Activated CD4-positive, alpha-beta T cell treated with anti-CD3 and anti-CD28 coated beads, Interleukin-2, Interleukin-6, amounts not matched to agents 100 ng/mL and 50 ng/mL, durations not matched to agents 16 hours and 8 hours (primary cell): ENCODE results near the gene PRKCE.
"Not testable (repeated sequence)": the region's sequence is repeated elsewhere in the genome, so short reads cannot be mapped to it uniquely, and the experiment has no call there.

Source experiments
- DNase-seq: peaks from one replicate; pipeline ENCODE4 v3.0.0-alpha.2; 2020

PRKCE gene

DNA sequence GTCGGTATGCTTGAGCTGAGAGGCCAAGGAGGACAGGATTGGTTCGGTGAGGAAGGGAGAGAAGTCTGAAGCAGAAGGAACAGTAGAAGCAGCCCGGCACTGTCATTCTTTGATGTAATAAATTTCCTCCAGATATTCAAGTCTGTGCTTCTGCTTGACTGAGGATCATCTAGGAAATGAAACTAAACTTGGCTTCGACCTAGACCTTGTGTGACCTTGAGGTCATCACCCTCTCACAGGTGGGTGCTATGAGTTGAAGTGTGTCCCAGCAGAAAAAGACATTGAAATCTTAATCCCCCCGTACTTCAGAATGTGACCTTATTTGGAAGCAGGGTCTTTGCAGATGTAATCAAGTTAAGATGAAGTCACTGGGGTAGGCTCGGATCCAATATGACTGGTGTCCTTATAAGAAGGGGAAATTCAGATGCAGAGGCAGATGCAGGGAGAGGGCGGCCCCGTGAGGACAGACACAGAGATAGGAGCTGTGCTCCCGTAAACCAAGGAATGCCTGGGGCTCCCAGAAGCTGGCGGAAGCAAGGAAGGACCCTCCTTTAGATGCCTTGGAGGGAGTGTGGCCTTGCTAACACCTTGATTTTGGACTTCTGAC, 49.0 kb downstream of the PRKCE start:
- no peak for DNase-seq

- no peak for DNase-seq
These were observed 53.8 kb downstream of the PRKCE start for GRCh38 chr2:45705233-45705632.

DNA sequence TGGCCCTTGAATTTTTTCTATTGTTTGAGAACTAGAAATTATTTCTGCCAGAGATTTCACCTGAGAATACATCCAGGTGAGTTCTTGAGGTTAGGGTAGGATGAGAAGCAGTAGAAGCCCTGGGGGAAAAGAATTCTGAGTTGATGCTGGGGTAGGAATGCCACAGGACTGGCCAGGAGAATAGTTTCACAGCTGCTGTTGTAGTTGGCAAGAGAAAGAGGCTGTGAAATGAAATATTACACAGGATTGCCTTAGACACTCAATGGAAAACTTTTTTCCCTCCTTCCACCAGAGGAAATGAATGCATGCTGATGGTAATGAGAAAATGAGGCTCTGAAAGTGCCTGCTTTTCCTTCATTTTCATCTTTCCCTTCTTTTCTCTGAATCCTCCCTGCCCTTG, 54.6 kb downstream of the PRKCE start:
- DNase-seq: no peak

- no peak for DNase-seq
These were observed 55.5 kb downstream of the PRKCE start for GRCh38 chr2:45707006-45707405.

GRCh38 chr2:45707661-45708060, 56.2 kb downstream of the PRKCE start:
- DNase-seq: no peak

DNA sequence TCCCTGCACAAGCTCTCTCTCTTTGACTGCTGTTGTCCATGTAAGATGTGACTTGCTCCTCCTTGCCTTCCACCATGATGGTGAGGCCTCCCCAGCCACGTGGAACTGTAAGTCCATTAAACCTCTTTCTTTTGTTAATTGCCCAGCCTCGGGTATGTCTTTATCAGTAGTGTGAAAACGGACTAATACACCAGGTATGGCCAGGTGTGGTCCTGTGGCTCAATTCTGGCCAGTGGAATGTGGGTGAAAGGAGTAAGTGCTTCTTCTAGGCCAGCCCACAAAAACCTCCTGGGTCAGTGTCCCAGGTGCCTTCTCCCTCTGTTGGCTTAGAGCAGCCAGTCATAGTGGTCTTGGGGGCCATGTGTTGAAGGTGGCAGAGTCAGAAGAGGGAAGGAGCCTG, 57.0 kb downstream of the PRKCE start:
- no peak for DNase-seq

GRCh38 chr2:45709137-45709536, 57.7 kb downstream of the PRKCE start:
- no peak for DNase-seq

DNA sequence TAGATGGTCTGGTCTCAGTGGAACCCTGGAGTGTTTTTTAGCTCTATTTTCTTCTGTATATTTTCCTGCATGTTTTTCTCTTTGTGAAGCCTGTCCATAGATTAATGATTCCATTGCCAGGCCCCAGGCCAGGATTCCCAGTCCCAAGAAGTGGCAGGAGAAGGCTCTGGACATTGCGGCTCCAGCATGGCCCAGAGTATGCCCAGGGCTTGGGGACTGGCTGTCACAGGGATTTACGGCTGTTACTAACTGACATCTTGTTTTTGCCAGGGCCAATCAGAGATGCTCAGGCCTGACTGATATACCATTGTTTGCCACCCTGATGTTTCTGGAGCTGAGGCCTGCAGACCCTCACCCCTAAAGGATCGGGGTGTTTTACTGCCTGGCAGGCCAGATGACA, 59.0 kb downstream of the PRKCE start:
- no peak for DNase-seq

DNA sequence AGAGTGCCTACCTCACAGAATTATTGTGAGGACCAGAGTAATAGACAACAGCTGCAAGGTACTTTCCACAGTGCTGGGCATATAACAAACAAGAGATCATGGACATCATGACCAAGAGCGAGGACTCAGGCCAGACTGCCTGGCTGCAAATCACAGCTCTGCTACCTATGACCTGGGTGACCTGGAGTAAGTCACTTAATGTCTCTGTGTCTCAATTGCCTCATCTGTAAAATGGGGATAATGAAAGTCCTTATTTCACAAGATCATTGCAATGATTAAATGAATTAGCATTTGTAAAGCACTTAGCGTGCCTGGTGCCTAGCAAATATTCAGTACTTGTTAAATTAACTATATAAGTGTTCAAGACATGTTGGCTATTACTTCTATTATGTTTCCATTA, 59.7 kb downstream of the PRKCE start:
- DNase-seq: no peak

DNA sequence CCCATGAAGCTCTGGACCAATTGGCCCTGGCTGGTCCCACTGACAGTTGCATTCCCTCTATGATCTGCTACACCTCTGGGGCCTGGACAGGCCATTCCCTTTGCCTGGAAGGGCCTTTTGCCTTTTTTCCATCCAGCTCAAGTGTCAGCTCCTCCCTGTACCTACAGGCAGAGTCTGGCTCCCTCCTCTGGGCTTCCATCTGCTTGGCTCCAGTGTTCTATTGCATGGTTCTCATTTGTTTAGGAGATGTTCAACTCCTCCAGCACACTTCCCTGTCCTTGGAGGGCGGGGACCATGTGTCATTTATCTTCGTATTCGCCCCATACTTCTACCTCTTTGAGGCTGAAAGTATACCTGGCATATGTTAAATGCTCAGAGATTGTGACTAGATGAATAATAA, 61.1 kb downstream of the PRKCE start:
- DNase-seq: no peak

- DNase-seq: no peak
These were observed 61.7 kb downstream of the PRKCE start for GRCh38 chr2:45713136-45713535.

DNA sequence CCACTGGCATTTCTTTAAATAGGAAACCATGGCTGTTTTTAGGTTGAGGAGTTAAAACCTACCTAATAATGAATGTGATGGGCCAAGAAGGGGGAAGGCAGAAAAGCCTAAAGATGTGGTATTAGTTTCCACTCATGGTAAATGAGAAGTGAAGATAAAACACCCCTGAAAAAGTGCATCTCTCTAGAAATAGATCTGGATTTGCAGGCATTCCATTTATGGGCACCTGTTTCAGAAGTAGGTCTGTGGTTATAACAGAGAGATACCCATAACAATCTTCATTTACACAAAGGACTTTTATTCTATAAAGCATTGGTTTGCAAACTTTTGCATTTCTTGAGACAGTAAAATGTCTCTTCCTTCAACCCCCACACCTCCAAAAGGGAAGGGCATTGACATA, 62.1 kb downstream of the PRKCE start:
- DNase-seq: no peak

DNA sequence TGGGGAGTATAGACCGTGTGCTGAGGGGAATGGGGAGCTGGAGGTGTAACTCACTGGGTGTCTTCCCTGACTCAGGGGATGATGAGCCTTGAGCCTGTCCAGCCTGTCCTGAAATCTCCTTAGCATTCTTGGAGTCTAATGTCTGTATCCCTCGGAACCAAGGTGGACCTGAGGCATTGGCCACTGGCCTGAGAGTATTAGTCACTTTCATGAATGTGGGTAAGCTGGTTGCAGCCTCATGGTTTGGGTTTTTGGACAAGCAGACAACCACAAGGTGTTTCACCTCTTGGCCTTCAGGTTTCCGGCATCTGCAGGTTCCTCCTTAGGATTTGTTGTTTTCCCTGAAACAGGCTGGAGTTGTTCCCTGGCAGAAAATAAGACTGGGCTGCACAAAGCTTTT, 63.2 kb downstream of the PRKCE start:
- no peak for DNase-seq

- DNase-seq: no peak
These were observed 64.3 kb downstream of the PRKCE start for GRCh38 chr2:45715601-45716379.

GRCh38 chr2:45716432-45716831, 65.0 kb downstream of the PRKCE start:
- not testable (repeated sequence) for DNase-seq

GRCh38 chr2:45716915-45717314, 65.4 kb downstream of the PRKCE start:
- DNase-seq: no peak

GRCh38 chr2:45720210-45720609, 68.7 kb downstream of the PRKCE start:
- DNase-seq: no peak

DNA sequence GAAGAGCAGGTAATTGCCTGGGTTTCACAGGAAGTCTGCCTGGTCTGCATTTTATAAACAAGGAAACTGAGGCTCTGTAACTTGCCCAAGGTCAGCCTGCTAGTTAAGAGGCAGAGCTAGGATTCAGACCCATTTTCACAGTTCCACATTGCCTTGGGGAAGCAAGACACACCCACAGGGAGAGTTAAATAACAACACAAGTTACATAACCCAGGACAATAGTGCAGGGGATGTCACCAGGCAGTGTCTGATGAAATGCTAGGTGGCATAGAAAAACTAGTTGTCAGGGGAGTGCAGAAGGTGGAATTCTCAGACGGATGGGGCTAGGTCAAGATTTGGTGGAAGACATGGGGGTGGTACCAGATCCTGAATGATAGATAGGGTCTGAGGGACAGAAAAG, 69.7 kb downstream of the PRKCE start:
- no peak for DNase-seq

GRCh38 chr2:45722477-45722876, 71.0 kb downstream of the PRKCE start:
- DNase-seq: no peak

DNA sequence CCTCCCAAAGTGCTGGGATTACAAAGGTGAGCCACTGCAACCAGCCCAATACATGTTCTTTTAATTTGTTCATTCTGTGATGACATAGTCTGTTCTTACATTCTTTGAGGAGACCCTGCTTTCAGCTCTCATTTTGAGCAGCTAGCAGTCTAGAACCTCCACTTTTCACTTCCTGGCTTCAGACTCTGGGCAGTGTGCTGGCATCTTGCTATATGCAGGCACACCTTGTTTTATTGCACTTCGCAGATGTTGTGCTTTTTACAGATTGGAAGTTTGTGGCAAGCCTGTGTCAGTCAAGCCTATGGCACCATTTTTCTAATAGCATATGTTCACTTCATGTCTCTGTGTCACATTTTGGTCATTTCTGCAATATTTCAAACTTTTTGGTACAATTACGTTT, 72.4 kb downstream of the PRKCE start:
- no peak for DNase-seq

- DNase-seq: no peak
These were observed 72.9 kb downstream of the PRKCE start for GRCh38 chr2:45724335-45724734.

GRCh38 chr2:45725731-45726130, 74.3 kb downstream of the PRKCE start:
- DNase-seq: no peak

DNA sequence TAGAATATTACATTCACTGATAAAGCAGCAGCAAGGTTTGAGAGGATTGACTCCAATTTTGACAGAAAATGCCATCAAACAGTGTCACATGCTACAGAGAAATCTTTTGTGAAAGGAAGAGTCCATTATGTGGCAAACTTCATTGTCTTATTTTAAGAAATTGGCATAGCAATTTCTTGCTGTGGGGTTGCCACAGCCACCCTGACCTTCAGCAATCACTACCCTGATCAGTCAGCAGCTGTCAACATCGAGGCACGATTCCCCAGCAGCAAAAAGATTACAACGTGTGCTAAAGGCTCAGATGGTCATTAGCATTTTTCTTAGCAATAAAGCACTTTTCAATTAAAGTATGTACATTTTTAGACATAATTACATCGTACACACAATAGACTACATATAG, 74.7 kb downstream of the PRKCE start:
- no peak for DNase-seq

- no peak for DNase-seq
These were observed 77.0 kb downstream of the PRKCE start for GRCh38 chr2:45728458-45728942.
